Measurements from ENCODE around the gene F7.

GRCh38 chr13:113074876-113075275 is 30.7 kb upstream of the F7 start:
- TF ChIP-seq EZH2 (IDR thresholded peaks at IDR 0.05; ENCODE audit: low read length, missing control alignments), result no peak
- no peak for TF ChIP-seq CTCF (conservative IDR thresholded peaks at IDR 0.05 in 1 of 2, IDR thresholded peaks at IDR 0.05 in 1 of 2; ENCODE audit: low read depth in 1 of 2, low read length in 2 of 2)

Measured in fibroblast of lung (primary cell).